DOHH2 (cell line): ENCODE measurements around the gene TIMMDC1.

Source experiments
- H3F3A ChIP-seq: fragments of 200-600 bp; sonication (generic), shearing (Covaris generic); 2 replicates; pipeline ENCODE4 v1.6.0; 2016; ENCODE audit warnings: antibody characterized with exemption, mild to moderate bottlenecking; ENCODE audit not compliant: control insufficient read depth, insufficient read depth
- H3K27ac ChIP-seq: fragments of 200-600 bp; sonication (generic); 2 replicates; pipeline ENCODE4 v1.5.1; 2014; ENCODE audit warnings: low read depth, mild to moderate bottlenecking, low read length, moderate library complexity
- H3K27me3 ChIP-seq: fragments of 200-600 bp; sonication (generic); 2 replicates; pipeline ENCODE4 v1.6.1; 2014; ENCODE audit warnings: mild to moderate bottlenecking, low read length, mixed read lengths; ENCODE audit not compliant: control insufficient read depth
- H3K36me3 ChIP-seq: fragments of 200-600 bp; sonication (generic); 2 replicates; pipeline ENCODE4 v1.6.1; 2014; ENCODE audit warnings: mild to moderate bottlenecking, low read length, moderate library complexity, mixed read lengths; ENCODE audit not compliant: control insufficient read depth
- H3K4me1 ChIP-seq: fragments of 200-600 bp; sonication (generic); 2 replicates; pipeline ENCODE4 v1.6.1; 2014; ENCODE audit warnings: mild to moderate bottlenecking, low read length, mixed read lengths; ENCODE audit not compliant: control insufficient read depth
- H3K4me2 ChIP-seq: fragments of 200-600 bp; sonication (generic); 2 replicates; pipeline ENCODE4 v1.6.0; 2014; ENCODE audit warnings: mild to moderate bottlenecking, low read length, moderate library complexity
- H3K4me3 ChIP-seq: fragments of 200-600 bp; sonication (generic); 2 replicates; pipeline ENCODE4 v1.5.1; 2014; ENCODE audit warnings: mild to moderate bottlenecking, low read length, mixed read lengths
- H3K79me2 ChIP-seq: fragments of 200-600 bp; sonication (generic); 2 replicates; pipeline ENCODE4 v1.6.1; 2014; ENCODE audit warnings: mild to moderate bottlenecking, low read length, mixed read lengths; ENCODE audit not compliant: control insufficient read depth
- H3K9me2 ChIP-seq: fragments of 200-600 bp; sonication (generic); replicated peaks from 2 replicates; pipeline ENCODE4 v1.6.1; 2014; ENCODE audit warnings: mild to moderate bottlenecking, low read length, mixed read lengths; ENCODE audit not compliant: control insufficient read depth
- H3K9me3 ChIP-seq: fragments of 200-600 bp; sonication (generic); 2 replicates; pipeline ENCODE4 v1.6.1; 2014; ENCODE audit warnings: antibody characterized with exemption, low read length, mixed read lengths; ENCODE audit not compliant: control insufficient read depth, insufficient read depth
- H4K20me1 ChIP-seq: fragments of 200-600 bp; sonication (generic); 2 replicates; pipeline ENCODE4 v1.6.0; 2014; ENCODE audit warnings: low read depth, mild to moderate bottlenecking, antibody characterized with exemption, low read length, moderate library complexity; ENCODE audit not compliant: control insufficient read depth, insufficient read depth
- CTCF ChIP-seq: fragments of 200-600 bp; sonication (generic); IDR thresholded peaks from one replicate; pipeline ENCODE4 v1.5.1; 2014; ENCODE audit warnings: antibody characterized with exemption, mild to moderate bottlenecking, low read depth, low read length; ENCODE audit not compliant: poor library complexity, severe bottlenecking
- EZH2phosphoT487 ChIP-seq: fragments of 200-600 bp; sonication (generic); IDR thresholded peaks from 2 replicates; pipeline ENCODE4 v1.6.1; 2017; ENCODE audit warnings: borderline replicate concordance, mild to moderate bottlenecking, antibody characterized with exemption, low read length, moderate library complexity, mixed read lengths

TIMMDC1 gene

GRCh38 chr3:119483101-119483500 lies 15.2 kb upstream of the TIMMDC1 start:
- TF ChIP-seq CTCF (no peak), EZH2phosphoT487 (no peak)
- Histone ChIP-seq H3K4me1 (no peaks in the 10 kb centered on the region), H3K79me2 (no peaks in the 10 kb centered on the region), H3K27ac (no peak overlapping the region), H3F3A (no peaks in the 10 kb centered on the region), H3K27me3 (no peaks in the 10 kb centered on the region), H3K36me3 (peaks cover 53% of the 10 kb centered on the region), H3K4me2 (no peak overlapping the region), H4K20me1 (no peaks in the 10 kb centered on the region), H3K9me3 (no peaks in the 10 kb centered on the region), H3K9me2 (no peaks in the 10 kb centered on the region), H3K4me3 (no peak overlapping the region)

- Histone ChIP-seq H4K20me1 (no peaks in the 10 kb centered on the region), H3K9me3 (no peaks in the 10 kb centered on the region), H3K9me2 (no peaks in the 10 kb centered on the region), H3K4me1 (no peaks in the 10 kb centered on the region), H3K4me2 (no peak overlapping the region), H3K4me3 (no peak overlapping the region), H3K27me3 (no peaks in the 10 kb centered on the region), H3K79me2 (no peaks in the 10 kb centered on the region), H3F3A (no peaks in the 10 kb centered on the region), H3K36me3 (peaks cover 49% of the 10 kb centered on the region), H3K27ac (no peak overlapping the region)
- TF ChIP-seq EZH2phosphoT487 (no peak), CTCF (no peak)
Measured at GRCh38 chr3:119485563-119485962, 12.8 kb upstream of the TIMMDC1 start.

GRCh38 chr3:119490153-119490552 lies 8.2 kb upstream of the TIMMDC1 start:
- no peak overlapping the region for H3K4me2 ChIP-seq
- H3K9me2 ChIP-seq, result no peaks in the 10 kb centered on the region
- no peaks in the 10 kb centered on the region for H3F3A ChIP-seq
- no peaks in the 10 kb centered on the region for H4K20me1 ChIP-seq
- H3K79me2 ChIP-seq, result no peaks in the 10 kb centered on the region
- no peak overlapping the region for H3K4me3 ChIP-seq
- H3K36me3 ChIP-seq, result peaks cover 48% of the 10 kb centered on the region
- H3K27me3 ChIP-seq, result no peaks in the 10 kb centered on the region
- no peak overlapping the region for H3K27ac ChIP-seq
- TF ChIP-seq EZH2phosphoT487 (no peak), CTCF (no peak)
- no peaks in the 10 kb centered on the region for H3K4me1 ChIP-seq
- no peaks in the 10 kb centered on the region for H3K9me3 ChIP-seq

- Histone ChIP-seq H3K9me3 (no peaks in the 10 kb centered on the region), H3F3A (no peaks in the 10 kb centered on the region), H3K36me3 (peaks cover 29% of the 10 kb centered on the region), H3K4me2 (no peak overlapping the region), H3K4me3 (no peak overlapping the region), H3K27me3 (no peaks in the 10 kb centered on the region), H3K9me2 (no peaks in the 10 kb centered on the region), H3K79me2 (peaks cover under 1% of the 10 kb centered on the region; the same call in 1 of the 2 replicates), H4K20me1 (no peaks in the 10 kb centered on the region), H3K27ac (no peak overlapping the region), H3K4me1 (peaks cover 1% of the 10 kb centered on the region)
- TF ChIP-seq EZH2phosphoT487, result no peak
- TF ChIP-seq CTCF, result no peak
Measured at GRCh38 chr3:119492128-119492527, 6.2 kb upstream of the TIMMDC1 start.
